ENCODE results near the gene CABP1.

DNA sequence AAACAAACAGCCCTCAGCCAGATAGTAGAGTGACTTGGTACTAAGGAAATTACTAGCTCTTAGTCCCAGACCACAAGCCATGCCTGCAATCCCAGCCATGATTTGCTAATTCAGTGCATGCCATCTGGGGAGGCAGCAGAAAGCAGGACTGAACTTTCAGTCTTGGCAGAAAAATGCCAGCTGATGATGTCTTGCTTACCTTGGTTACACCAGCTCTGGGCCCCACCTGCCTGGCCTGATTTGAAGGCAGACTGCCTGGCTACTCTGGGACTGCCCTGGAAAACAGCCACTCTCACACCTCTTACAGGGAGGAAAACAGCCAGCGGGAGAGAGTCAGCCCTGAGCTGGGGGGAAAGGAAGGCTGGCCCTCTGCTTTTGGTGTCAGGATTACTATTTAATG lies 65.2 kb downstream of the CABP1 start:
- TF ChIP-seq EP300 (IDR thresholded peaks at IDR 0.05) (no peak), POLR2A (IDR thresholded peaks at IDR 0.05; ENCODE audit: low read depth) (no peak), POLR2AphosphoS5 (IDR thresholded peaks at IDR 0.05) (no peak)
- TF ChIP-seq, protein P1, sequence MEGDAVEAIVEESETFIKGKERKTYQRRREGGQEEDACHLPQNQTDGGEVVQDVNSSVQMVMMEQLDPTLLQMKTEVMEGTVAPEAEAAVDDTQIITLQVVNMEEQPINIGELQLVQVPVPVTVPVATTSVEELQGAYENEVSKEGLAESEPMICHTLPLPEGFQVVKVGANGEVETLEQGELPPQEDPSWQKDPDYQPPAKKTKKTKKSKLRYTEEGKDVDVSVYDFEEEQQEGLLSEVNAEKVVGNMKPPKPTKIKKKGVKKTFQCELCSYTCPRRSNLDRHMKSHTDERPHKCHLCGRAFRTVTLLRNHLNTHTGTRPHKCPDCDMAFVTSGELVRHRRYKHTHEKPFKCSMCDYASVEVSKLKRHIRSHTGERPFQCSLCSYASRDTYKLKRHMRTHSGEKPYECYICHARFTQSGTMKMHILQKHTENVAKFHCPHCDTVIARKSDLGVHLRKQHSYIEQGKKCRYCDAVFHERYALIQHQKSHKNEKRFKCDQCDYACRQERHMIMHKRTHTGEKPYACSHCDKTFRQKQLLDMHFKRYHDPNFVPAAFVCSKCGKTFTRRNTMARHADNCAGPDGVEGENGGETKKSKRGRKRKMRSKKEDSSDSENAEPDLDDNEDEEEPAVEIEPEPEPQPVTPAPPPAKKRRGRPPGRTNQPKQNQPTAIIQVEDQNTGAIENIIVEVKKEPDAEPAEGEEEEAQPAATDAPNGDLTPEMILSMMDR (IDR thresholded peaks at IDR 0.05), result no peak
